Activated CD4-positive, alpha-beta T cell treated with anti-CD3 and anti-CD28 coated beads, Interleukin-2, amount 10 ng/mL, durations not matched to agents 7 days and 5 days (primary cell): Measurements from ENCODE around the gene SENP7. TPM values are rescaled to one million over a fixed set of nuclear protein-coding genes. Genes with fewer than 3 reads are reported as not detected.
"Not testable (repeated sequence)": the region's sequence is repeated elsewhere in the genome, so short reads cannot be mapped to it uniquely, and the experiment has no call there.

Source experiments
- CTCF ChIA-PET: fragments of 350-600 bp; sonication (Branson Sonifier 250); formaldehyde crosslinking; loops from one replicate; lab custom pipeline; 2021; ENCODE audit warnings: antibody characterized with exemption; lab: Charles Lee
- POLR2A ChIA-PET: fragments of 350-600 bp; sonication (Branson Sonifier 250); formaldehyde crosslinking; loops from one replicate; lab custom pipeline; 2021; ENCODE audit warnings: antibody characterized with exemption; lab: Charles Lee
- DNase-seq: peaks from one replicate; pipeline ENCODE4 v3.0.0-alpha.2; 2020
- H3K27ac Mint-ChIP-seq: one replicate; pipeline ENCODE4 v1.8.0; 2021; ENCODE audit warnings: mild to moderate bottlenecking, moderate library complexity, mixed read lengths
- H3K27me3 Mint-ChIP-seq: one replicate; pipeline ENCODE4 v1.8.0; 2021; ENCODE audit warnings: mixed read lengths
- H3K36me3 Mint-ChIP-seq: one replicate; pipeline ENCODE4 v1.8.0; 2021; ENCODE audit warnings: low read depth, mixed read lengths
- H3K4me1 Mint-ChIP-seq: one replicate; pipeline ENCODE4 v1.8.0; 2021; ENCODE audit warnings: mixed read lengths
- H3K4me3 Mint-ChIP-seq: one replicate; pipeline ENCODE4 v1.8.0; 2021; ENCODE audit warnings: mild to moderate bottlenecking, moderate library complexity, mixed read lengths
- H3K9me3 Mint-ChIP-seq: one replicate; pipeline ENCODE4 v1.8.0; 2021; ENCODE audit warnings: mixed read lengths
- total RNA-seq, 2 experiments: library from RNA; stranded (reverse); gene quantifications; one replicate each; pipeline ENCODE4 v1.2.3, GENCODE V29; 2021

Gene SENP7, protein sequence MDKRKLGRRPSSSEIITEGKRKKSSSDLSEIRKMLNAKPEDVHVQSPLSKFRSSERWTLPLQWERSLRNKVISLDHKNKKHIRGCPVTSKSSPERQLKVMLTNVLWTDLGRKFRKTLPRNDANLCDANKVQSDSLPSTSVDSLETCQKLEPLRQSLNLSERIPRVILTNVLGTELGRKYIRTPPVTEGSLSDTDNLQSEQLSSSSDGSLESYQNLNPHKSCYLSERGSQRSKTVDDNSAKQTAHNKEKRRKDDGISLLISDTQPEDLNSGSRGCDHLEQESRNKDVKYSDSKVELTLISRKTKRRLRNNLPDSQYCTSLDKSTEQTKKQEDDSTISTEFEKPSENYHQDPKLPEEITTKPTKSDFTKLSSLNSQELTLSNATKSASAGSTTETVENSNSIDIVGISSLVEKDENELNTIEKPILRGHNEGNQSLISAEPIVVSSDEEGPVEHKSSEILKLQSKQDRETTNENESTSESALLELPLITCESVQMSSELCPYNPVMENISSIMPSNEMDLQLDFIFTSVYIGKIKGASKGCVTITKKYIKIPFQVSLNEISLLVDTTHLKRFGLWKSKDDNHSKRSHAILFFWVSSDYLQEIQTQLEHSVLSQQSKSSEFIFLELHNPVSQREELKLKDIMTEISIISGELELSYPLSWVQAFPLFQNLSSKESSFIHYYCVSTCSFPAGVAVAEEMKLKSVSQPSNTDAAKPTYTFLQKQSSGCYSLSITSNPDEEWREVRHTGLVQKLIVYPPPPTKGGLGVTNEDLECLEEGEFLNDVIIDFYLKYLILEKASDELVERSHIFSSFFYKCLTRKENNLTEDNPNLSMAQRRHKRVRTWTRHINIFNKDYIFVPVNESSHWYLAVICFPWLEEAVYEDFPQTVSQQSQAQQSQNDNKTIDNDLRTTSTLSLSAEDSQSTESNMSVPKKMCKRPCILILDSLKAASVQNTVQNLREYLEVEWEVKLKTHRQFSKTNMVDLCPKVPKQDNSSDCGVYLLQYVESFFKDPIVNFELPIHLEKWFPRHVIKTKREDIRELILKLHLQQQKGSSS
- total RNA-seq, result 10 to 100 TPM; 32.1 to 34.2 TPM

DNA sequence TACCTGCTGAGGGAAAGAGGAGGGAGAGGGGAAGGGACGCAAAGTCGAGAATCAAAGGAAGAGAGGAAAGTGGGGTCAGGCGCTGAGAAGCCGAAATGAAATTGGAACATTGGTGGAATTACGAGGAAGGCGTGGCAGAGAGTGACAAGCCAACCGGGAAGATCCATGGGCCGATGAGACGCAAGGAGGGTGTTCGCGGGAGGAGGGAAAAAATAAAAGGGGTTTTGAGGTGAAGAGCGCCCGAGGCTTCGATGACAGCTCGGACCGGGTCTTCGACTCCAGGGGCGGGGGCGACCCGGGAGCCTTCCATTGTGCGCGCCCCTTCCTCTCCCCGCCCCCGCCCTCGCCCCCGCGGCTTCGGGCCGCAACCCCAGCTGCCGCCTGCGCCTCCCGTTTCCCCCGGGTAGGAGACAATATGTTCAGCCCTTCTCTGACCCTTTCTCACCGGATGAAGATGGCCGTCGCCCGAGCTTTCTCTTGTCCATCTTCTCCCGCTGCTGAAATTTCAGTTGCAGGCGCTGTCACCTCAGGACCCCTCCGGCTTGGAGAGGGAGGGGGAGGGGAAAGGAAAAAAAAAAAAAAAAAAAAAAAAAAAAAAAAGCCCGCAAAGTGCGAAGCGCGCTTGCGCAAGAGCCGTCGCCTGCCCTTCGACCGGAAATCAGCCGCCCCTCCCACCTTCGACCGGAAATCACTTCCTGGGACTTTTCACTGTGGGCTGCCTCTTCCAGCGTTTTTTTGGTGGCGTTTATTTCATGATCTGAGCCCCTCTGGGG lies at the start of gene SENP7:
TSS of gene SENP7 (minus strand) at position 567 of the 773 bp plus-strand sequence. CDS start at position 485, 82 bp downstream.
- ChIA-PET CTCF (interaction anchor here (0.7 to 2.5 kb wide), 2 partner anchors 41 to 126 kb away, joined by 3 to 6 read pairs; no protein-coding TSS in a partner anchor), POLR2A (interaction anchor here (0.5 kb wide), 1 partner anchor 1626 kb away, joined by 6 read pairs; no protein-coding TSS in a partner anchor)
- H3K4me3 Mint-ChIP-seq, result peak within 1 kb of the TSS; percentile 97
- peaks cover 53% of the 10 kb centered on the region for H3K4me1 Mint-ChIP-seq
- H3K27me3 Mint-ChIP-seq, result no peaks in the 10 kb centered on the region
- peak; percentile 80 for DNase-seq
- peaks cover 23% of the 10 kb centered on the region for H3K36me3 Mint-ChIP-seq
- no peaks in the 10 kb centered on the region for H3K9me3 Mint-ChIP-seq
- H3K27ac Mint-ChIP-seq, result peak within 1 kb of the TSS; percentile 98

DNA sequence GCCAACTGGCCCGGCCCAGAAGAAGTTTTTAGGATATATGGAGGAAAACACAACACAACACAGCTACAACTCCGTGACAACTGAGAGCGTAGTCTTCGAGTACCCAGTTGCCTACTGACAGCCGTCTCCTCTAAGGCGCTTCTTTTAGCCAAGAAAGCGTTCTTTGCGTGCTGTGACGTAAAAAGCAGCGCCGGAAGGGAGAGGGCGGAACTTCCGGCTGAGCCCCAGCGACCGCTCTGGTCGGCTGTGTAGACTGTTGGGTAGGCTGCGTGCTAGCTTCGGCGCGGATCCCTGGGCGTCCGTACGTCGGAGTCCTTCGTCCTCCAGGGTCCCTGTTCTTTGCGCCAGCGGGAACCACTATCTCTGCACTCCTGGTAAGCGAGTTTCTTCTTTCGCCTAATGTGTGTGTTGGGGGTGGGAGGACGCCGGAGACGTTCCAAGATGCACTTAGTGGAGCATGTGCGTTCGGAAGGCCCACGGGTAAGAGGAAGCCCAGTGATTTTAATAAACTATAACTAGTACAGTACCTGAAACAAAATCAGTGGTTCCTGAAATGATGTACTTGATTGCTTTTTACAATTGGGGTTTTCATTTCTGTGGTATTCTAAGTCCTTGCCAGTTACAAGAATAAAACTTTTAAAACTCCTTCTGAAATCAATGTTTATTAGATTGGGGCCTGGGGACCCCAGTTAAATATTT lies 48.8 kb upstream of the SENP7 start, which contains the start of gene TRMT10C:
TSS of gene TRMT10C (plus strand) at position 239 of the 699 bp plus-strand sequence. CDS start 2,914 bp downstream, outside the sequence.
- POLR2A ChIA-PET, result interaction anchor here (1.1 to 1.3 kb wide), 2 partner anchors 13 to 43 kb away, joined by 3 to 7 read pairs; no protein-coding TSS in a partner anchor
- no peaks in the 10 kb centered on the region for H3K9me3 Mint-ChIP-seq
- H3K4me3 Mint-ChIP-seq, result peak within 1 kb of the TSS; percentile 99

DNA sequence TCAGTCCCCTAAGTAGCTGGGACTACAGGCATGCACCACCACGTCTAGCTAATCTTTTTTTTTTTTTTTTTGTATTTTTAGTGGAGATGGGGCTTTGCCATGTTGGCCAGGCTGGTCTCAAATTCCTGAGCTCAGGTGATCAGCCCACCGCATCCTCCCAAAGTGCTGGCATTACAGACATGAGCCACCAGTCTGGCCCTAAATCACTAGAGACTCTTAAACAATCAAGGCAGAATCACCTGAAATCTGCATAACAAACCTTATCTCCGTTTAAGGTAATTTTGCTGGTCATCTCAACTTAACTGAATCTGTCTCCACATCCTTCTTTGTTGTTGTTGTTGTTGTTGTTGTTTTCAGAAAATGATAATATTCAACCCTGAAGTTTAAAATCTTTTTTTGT lies 43.1 kb upstream of the SENP7 start:
- peaks cover 8% of the 10 kb centered on the region for H3K4me1 Mint-ChIP-seq
- H3K27ac Mint-ChIP-seq, result no peak overlapping the region
- POLR2A ChIA-PET, result no interaction called here
- DNase-seq, result no peak
- peaks cover 5% of the 10 kb centered on the region for H3K27me3 Mint-ChIP-seq
- H3K4me3 Mint-ChIP-seq, result no peak overlapping the region
- no peaks in the 10 kb centered on the region for H3K9me3 Mint-ChIP-seq
- CTCF ChIA-PET, result interaction anchor here (0.9 kb wide), 1 partner anchor 18 kb away, joined by 3 read pairs; the partner anchor contains the start of gene PCNP
- H3K36me3 Mint-ChIP-seq, result peaks cover 3% of the 10 kb centered on the region

More for the DNA sequence above, 48.8 kb upstream of the SENP7 start, which contains the start of gene TRMT10C:
- peak within 1 kb of the TSS; percentile 98 for H3K27ac Mint-ChIP-seq
- H3K4me1 Mint-ChIP-seq, result peaks cover 43% of the 10 kb centered on the region
- CTCF ChIA-PET, result interaction anchor here (0.6 to 2.7 kb wide), 10 partner anchors 8 to 1283 kb away, joined by 3 to 21 read pairs (median 3); partner anchors contain the start of genes PCNP and TFG
- no peaks in the 10 kb centered on the region for H3K27me3 Mint-ChIP-seq
- H3K36me3 Mint-ChIP-seq, result peaks cover 37% of the 10 kb centered on the region
- DNase-seq, result peak; percentile 94

DNA sequence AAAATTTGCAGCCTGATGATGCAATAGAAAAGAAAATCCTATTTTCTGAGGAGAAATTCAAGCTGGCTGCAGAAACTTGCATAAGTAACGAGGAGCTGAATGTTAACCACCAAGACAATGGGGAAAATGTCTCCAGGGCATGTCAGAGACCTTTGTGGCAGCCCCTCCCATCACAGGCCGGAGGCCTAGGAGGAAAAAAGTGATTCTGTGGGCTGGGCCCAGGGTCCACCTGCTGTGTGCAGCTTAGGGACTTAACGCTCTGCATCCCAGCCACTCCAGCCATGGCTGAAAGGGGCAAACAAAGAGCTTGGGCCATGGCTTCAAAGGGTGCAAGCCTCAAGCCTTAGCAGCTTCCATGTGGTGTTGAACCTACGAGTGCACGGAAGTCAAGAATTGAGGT lies 40.4 kb upstream of the SENP7 start:
- POLR2A ChIA-PET, H3K9me3 Mint-ChIP-seq, H3K27ac Mint-ChIP-seq, DNase-seq, H3K4me1 Mint-ChIP-seq, H3K4me3 Mint-ChIP-seq, H3K27me3 Mint-ChIP-seq, H3K36me3 Mint-ChIP-seq: not testable (repeated sequence)
- CTCF ChIA-PET, result interaction anchor here (1.0 to 1.8 kb wide), 2 partner anchors 35 to 41 kb away, joined by 4 to 6 read pairs; partner anchors contain the start of gene SENP7

DNA sequence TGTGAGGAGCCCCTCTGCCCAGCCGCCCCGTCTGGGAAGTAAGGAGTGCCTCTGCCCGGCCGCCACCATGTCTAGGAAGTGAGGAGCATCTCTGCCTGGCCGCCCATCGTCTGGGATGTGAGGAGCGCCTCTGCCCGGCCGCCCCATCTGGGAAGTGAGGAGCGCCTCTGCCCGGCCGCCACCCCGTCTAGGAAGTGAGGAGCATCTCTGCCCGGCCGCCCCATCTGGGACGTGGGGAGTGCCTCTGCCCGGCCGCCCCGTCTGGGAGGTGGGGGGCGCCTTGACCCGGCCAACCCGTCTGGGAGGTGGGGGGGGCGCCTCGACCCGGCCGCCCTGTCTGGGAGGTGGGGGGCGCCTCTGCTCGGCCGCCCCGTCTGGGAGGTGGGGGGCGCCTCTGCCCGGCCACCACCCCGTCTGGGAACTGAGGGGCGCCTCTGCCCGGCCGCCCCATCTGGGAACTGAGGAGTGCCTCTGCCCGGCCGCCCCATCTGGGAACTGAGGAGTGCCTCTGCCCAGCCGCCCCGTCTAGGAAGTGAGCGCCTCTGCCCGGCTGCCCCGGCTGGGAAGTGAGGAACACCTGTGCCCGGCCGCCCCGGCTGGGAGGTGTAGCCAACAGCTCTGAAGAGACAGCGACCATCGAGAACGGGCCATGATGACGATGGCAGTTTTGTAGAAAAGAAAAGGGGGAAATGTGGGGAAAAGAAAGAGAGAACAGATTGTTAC lies 38.5 kb upstream of the SENP7 start:
- H3K4me1 Mint-ChIP-seq, H3K36me3 Mint-ChIP-seq, DNase-seq, H3K9me3 Mint-ChIP-seq, POLR2A ChIA-PET, H3K4me3 Mint-ChIP-seq, H3K27me3 Mint-ChIP-seq, H3K27ac Mint-ChIP-seq: not testable (repeated sequence)
- CTCF ChIA-PET, result interaction anchor here (0.6 kb wide), 1 partner anchor 32 kb away, joined by 3 read pairs; no protein-coding TSS in a partner anchor

DNA sequence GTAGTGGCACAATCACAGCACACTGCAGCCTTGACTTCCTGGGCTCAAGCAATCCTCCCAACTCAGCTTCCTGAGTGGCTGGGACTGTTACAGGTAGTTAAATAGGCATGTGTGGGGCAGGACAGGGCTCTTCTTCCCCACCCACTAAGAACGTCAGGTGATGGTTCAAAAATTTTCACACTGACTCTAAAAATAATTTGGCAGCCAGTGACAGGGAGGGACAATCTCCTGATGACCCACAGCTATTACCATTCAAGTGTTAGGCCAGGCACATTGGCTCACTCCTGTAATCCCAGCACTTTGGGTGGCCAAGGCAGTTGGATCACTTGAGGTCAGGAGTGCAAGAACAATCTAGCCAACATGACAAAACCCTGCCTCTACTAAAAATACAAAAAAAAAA lies 36.5 kb upstream of the SENP7 start:
- no peaks in the 10 kb centered on the region for H3K27me3 Mint-ChIP-seq
- no peaks in the 10 kb centered on the region for H3K9me3 Mint-ChIP-seq
- ChIA-PET POLR2A (no interaction called here), CTCF (interaction anchor here (1.2 to 1.5 kb wide), 2 partner anchors 18 to 24 kb away, joined by 3 to 4 read pairs; partner anchors contain the start of gene PCNP)
- H3K27ac Mint-ChIP-seq, result no peak overlapping the region
- H3K4me1 Mint-ChIP-seq, result peaks cover 8% of the 10 kb centered on the region
- no peak overlapping the region for H3K4me3 Mint-ChIP-seq
- DNase-seq, result no peak
- no peaks in the 10 kb centered on the region for H3K36me3 Mint-ChIP-seq

DNA sequence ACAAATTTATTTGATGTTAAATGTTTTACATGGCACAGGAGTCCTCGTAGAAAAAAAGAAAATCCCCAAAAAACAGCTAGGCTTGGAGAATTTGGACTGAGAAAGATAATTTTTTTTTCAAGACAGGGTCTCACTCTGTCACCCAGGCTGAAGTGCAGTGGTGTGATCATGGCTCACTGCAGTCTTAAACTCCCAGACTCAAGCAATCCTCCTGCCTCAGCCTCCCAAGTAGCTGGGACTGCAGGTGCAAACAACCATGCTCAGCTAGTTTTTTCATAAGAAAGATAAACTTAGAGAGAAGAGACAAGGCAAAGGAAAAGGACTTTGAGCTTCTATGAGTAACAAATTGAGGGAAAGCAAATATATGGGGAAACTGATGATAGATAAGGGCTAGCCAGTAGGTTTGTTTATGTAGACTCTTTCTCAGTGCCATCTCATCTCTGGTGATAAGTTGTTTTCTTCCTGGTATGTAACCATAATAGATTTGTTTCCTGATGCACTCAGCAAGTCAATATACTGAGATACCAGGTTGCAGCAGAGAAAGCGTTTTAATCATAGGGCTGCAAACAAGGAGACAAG lies 35.6 kb upstream of the SENP7 start:
- ChIA-PET CTCF (interaction anchor here (0.6 to 1.5 kb wide), 3 partner anchors 9 to 25 kb away, joined by 3 to 4 read pairs (median 3); partner anchors contain the start of gene PCNP), POLR2A (interaction anchor here (0.7 kb wide), 1 partner anchor 13 kb away, joined by 3 read pairs; the partner anchor contains the start of gene TRMT10C)
- Mint-ChIP-seq H3K27me3 (no peaks in the 10 kb centered on the region), H3K9me3 (peaks cover 3% of the 10 kb centered on the region), H3K36me3 (peaks cover 4% of the 10 kb centered on the region), H3K27ac (no peak overlapping the region), H3K4me1 (peaks cover 16% of the 10 kb centered on the region), H3K4me3 (no peak overlapping the region)
- DNase-seq, result no peak

DNA sequence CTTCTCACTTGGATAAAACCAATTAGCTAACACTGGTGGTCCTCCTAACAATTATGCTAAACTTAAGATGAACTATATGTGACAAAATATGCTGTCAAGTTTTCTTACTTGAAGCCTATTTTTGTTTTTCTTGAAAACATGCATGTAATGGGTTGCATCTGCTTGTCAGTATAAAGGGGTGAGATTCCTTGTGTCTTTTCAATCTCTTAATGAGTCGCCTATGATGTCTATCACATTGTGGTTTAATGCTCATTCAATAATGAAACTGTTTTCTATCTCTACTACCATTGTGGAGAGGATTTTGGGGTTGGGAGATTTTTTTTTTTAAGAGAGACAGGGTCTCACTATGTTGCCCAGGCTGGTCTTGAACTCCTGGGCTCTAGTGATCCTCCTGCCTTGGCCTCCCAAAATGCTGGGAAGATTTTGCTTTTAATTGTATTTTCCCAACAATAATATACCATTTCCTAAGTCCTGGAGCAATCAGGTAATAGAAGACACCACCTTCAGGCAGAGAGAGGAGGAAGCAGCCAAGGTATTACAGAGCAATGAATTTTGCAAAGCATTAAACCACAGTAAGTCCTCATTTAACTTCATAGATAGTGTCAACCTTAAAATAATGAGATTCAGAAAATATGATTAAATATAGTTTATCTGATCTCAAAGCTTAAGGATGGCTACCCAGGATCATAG lies 31.3 kb upstream of the SENP7 start:
- Mint-ChIP-seq H3K27me3 (no peaks in the 10 kb centered on the region), H3K27ac (peak overlapping the region; percentile 90), H3K9me3 (peaks cover 13% of the 10 kb centered on the region), H3K4me1 (peaks cover 34% of the 10 kb centered on the region), H3K4me3 (no peak overlapping the region), H3K36me3 (peaks cover 12% of the 10 kb centered on the region)
- ChIA-PET POLR2A (interaction anchor here (0.6 kb wide), 1 partner anchor 26 kb away, joined by 3 read pairs; no protein-coding TSS in a partner anchor), CTCF (interaction anchor here (0.9 to 1.0 kb wide), 2 partner anchors 17 to 18 kb away, joined by 3 read pairs; partner anchors contain the start of gene TRMT10C)
- DNase-seq, result no peak

DNA sequence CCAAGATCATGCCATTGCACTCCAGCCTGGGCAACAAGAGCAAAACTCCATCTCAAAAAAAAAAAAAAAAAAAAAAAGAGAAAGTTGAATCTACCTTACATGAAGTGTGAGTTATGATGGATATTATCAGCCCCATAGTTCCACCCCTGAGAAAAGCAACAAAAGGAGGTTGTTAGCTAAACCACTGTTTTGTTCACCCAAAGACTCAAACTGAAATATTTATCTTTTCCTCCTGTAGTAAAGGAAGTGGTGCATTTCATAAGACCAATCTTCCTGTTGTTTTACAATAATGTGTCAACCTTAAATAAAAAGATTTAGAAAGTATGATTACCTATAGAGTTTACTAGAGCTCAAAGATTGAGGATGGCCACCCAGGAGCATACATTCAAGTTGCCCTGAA lies 29.9 kb upstream of the SENP7 start:
- Mint-ChIP-seq H3K36me3 (peaks cover 16% of the 10 kb centered on the region), H3K9me3 (peaks cover 17% of the 10 kb centered on the region), H3K27me3 (peaks cover 1% of the 10 kb centered on the region), H3K4me3 (peak overlapping the region; percentile 26), H3K27ac (peak overlapping the region; percentile 90), H3K4me1 (peaks cover 30% of the 10 kb centered on the region)
- no peak for DNase-seq
- POLR2A ChIA-PET, result interaction anchor here (0.7 to 1.2 kb wide), 2 partner anchors 15 to 24 kb away, joined by 4 to 6 read pairs; no protein-coding TSS in a partner anchor
- CTCF ChIA-PET, result interaction anchor here (1.1 kb wide), 1 partner anchor 17 kb away, joined by 3 read pairs; no protein-coding TSS in a partner anchor
